K562 treated with DMSO at 1 percent for 24 hours (cell line): ENCODE results near the gene KCNAB3. TPM values are rescaled to one million over a fixed set of nuclear protein-coding genes. Genes with fewer than 3 reads are reported as not detected.

Source experiments
- total RNA-seq: library from RNA; unstranded; fragments of 300-600 nt; gene quantifications from 2 replicates; pipeline ENCODE4 v1.2.3, GENCODE V29; 2022; ENCODE audit warnings: low read depth; ENCODE audit not compliant: insufficient read depth

The KCNAB3 gene
- 0.58 and 1.4 TPM in 2 replicates for total RNA-seq

DNA sequence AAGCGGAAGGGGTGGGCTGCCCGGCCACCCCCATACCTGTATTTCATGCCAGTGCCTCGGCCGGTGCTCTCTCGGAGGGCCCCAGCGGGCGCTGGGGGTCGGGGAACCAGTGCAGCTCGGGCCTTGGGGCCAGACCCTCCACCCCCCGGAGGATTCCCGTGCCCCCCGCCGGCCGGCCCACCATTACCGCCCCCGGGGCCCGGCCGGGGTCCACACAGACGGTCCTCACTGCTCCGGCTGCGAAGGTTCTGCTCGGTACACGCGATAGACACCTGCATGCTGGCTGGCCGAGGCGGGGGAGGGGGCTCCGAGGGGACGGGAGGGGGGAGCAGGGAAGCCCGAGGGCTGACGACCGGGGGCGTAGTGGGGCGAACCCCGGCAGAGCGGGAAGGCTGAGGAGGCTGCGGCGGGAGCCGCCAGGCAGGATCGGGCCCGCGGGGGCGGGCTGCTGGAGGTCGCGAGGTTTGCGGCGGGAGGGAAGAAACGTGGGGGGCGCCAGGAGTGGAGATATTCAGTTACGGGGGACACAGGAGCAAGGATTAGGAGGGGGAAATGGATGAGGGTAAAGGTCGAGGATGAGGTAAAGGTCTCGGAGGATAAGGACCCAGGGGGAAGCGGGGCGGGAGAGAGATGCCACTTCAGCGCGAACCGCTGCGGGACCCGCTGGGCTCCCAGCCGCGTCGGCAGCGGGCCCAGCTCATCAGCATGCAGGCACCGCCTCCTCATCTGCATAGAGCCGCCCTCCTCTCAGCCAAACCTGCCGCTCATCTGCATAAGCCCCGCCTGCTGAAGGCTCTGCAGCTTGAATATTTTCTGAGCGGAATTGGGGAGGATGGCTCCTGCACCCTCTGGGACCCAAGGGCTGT is at the start of gene KCNAB3:
Gene KCNAB3, minus strand, starts transcription at position 699 of the 866 bp plus-strand sequence. Its CDS starts 421 bp downstream, at position 278.

DNA sequence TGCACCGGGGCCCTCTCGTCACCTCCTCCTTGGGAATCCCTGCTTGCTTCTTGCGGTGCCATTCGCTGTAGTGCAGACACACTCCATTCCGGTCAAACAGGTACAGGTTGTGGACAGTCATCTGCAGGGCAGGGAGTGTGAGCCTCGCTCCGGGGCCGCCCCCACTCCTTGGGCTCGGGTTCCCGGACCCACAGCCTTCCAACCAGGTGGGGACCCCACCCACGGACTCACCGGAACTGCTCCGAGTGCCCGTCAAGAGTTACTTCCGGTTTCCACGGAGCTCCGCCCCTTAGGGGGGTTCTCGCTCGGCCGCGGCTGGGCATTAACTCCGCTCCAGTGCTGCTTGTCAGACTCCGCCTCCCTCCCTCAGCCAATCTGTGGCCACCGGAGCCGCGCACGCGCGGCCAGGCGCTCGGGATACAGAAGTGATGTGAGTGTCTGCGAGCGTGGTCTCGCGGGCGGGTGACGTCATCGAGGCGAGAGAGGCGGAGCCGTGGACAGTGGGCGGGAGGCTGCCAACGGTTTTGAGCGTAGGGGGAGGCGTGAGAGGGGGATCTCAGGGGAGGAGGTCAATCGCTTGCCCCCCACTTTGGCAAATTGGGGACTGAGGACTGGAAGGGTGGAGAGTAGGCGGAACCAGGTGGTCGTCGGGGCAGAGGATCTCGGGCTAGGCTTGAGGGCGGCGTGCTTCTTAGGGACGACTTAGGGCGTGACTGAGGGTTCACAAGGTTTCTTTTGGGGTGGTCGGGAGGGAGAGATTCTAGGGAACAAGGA is 2.2 kb upstream of the KCNAB3 start, which contains the start of the genes CNTROB and TRAPPC1:
Gene CNTROB, plus strand, starts transcription at position 498 of the 774 bp plus-strand sequence. CDS start 874 bp downstream, outside the sequence.
Gene TRAPPC1, minus strand, starts transcription at position 238 of the 774 bp plus-strand sequence. Its CDS starts 117 bp downstream, at position 121.

DNA sequence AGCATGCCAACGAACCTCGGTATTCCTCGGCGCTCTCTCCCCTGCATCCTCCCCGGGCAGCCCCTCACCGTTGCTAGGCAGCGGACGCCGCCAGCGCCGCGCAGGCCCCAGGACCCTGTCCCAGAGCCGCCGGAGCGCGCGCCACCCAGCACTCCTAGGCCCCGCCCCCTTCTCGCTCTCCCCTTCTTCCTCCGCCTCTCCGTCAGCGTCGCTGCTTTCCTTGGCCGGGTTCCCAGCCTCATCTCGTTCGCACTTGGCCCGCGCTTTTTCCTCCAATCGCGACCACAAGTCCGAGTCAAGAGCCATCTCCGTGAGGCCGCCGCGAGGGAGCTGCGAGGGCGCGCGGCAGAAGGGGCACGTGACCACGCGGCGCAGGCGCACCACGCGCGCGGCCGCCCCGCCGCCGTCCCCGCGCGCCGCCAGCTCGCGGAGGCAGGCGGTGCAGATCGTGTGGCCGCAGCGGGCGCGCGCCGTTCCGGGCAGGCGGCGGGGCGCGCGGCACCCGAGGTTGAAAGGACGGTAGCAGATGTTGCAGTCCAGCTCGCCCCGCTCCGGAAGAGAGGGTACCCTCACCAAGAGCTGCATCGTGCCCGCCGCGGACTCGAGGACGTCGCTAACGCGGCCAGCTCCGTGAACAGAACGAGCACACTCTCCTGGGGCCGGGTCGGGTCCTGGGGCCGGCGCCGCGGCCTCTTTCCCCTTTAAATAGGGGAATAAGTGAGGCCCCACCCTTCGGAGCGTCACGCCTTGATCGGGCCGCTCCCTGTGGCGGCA is 13.9 kb downstream of the KCNAB3 start, which contains the start of gene RNF227:
Gene RNF227, minus strand, starts transcription at position 679 of the 774 bp plus-strand sequence. Its CDS starts 94 bp downstream, at position 585.

DNA sequence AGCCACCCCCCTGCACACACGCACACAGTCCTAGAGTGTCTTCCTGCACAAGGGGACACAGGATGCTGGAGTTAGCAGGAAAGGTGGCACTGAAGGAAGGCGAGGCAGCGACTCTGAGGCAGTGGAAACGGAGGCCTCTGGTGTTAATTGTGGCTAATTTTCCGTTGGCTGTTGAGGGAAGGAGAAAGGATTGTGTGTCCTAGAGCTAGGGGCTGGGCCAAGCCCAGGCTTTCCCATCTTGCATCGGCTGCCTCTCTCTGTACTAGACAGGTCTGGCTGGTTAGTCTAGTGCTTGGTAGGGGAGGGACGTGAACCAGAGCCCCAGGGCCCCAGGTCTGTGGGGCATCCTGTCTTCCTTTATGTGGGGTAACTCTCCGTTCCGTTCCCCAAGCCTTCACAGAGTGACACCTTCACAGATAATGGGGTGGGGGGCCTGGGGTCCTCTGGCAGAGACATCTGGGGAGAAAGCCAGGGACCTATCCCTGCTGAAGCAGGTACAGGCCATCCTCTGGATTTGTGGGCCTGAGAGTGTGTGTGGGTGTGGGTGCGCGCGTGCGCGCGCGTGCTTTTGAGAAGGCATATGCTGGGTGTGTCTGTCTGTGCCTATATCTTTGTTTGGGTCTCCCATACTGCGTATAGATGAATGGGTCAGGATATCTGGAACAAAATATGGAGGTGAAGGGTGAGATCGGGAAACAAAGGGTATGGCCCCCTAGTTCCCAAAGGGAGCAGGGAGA is 41.3 kb downstream of the KCNAB3 start, which contains the start of gene CHD3:
Gene CHD3, plus strand, starts transcription at position 606 of the 737 bp plus-strand sequence. CDS start 212 bp downstream, outside the sequence.

Other genes starting within 250 kb of the KCNAB3 start
- 4.8 and 6.3 TPM in 2 replicates for gene TP53, start 242.4 kb downstream of the KCNAB3 start, total RNA-seq
- 47.2 and 47.5 TPM in 2 replicates for gene WRAP53, start 241.4 kb downstream of the KCNAB3 start, total RNA-seq
- gene EFNB3, start 224.7 kb downstream of the KCNAB3 start, total RNA-seq: 0.10 TPM in 1 of 2 replicates, not detected in the other
- not detected in 2 replicates for gene DNAH2, start 212.1 kb downstream of the KCNAB3 start, total RNA-seq
- gene KDM6B, start 95.6 kb downstream of the KCNAB3 start, total RNA-seq: 19.1 and 19.4 TPM in 2 replicates
- gene TMEM88, start 74.8 kb downstream of the KCNAB3 start, total RNA-seq: 1.3 and 2.9 TPM in 2 replicates
- gene NAA38, start 72.3 kb downstream of the KCNAB3 start, total RNA-seq: 70.7 and 80.3 TPM in 2 replicates
- 3.3 and 3.6 TPM in 2 replicates for gene CYB5D1, start 71.9 kb downstream of the KCNAB3 start, total RNA-seq
- gene CHD3, start 41.1 kb downstream of the KCNAB3 start, total RNA-seq: 19.2 and 22.7 TPM in 2 replicates
- gene RNF227, start 13.6 kb downstream of the KCNAB3 start, total RNA-seq: 0.98 and 1.1 TPM in 2 replicates
- gene TRAPPC1, start 2.1 kb upstream of the KCNAB3 start, total RNA-seq: 153 and 165 TPM in 2 replicates
- 27.7 and 32.9 TPM in 2 replicates for gene CNTROB, start 2.4 kb upstream of the KCNAB3 start, total RNA-seq
- gene GUCY2D, start 72.8 kb upstream of the KCNAB3 start, total RNA-seq: 0.16 and 0.23 TPM in 2 replicates
- not detected in 2 replicates for gene ALOX15B, start 109.2 kb upstream of the KCNAB3 start, total RNA-seq
- gene ALOX12B, start 157.9 kb upstream of the KCNAB3 start, total RNA-seq: 0.10 TPM in 1 of 2 replicates, not detected in the other
- gene ALOXE3, start 188.7 kb upstream of the KCNAB3 start, total RNA-seq: 0.57 TPM in 1 of 2 replicates, not detected in the other
- 0.74 and 1.1 TPM in 2 replicates for gene HES7, start 194.2 kb upstream of the KCNAB3 start, total RNA-seq
- 11.4 and 15.0 TPM in 2 replicates for gene PER1, start 222.5 kb upstream of the KCNAB3 start, total RNA-seq
- gene VAMP2, start 233.1 kb upstream of the KCNAB3 start, total RNA-seq: 27.2 and 30.7 TPM in 2 replicates
- gene TMEM107, start 246.5 kb upstream of the KCNAB3 start, total RNA-seq: 20.4 and 26.3 TPM in 2 replicates